ENCODE data around the gene TAB3. TPM values are rescaled to one million over a fixed set of nuclear protein-coding genes. Genes with fewer than 3 reads are reported as not detected.

TAB3 gene
- total RNA-seq, 1 experiment from 2014 or later: 22.0 TPM

DNA sequence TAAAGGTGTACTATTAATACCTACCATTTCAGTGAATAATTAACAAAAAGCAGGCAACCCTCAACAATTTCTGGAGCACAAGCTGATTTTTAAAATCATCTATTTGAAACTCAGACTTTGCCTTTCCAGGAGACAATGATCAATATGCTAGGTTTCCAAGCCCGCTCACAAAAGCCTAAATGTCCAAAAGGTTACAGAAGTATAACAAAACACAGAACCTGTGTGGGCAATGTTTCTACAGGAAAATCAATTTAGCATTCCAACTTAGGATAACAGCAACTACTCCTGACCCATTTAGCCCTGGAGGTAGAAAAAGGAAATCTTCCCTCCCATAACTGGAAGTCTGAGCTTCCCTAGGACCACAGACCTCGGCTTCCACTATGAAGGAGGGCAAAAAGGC is 3.9 kb downstream of the TAB3 start:
- no peak for DNase-seq (ENCODE audit: low read depth)

DNA sequence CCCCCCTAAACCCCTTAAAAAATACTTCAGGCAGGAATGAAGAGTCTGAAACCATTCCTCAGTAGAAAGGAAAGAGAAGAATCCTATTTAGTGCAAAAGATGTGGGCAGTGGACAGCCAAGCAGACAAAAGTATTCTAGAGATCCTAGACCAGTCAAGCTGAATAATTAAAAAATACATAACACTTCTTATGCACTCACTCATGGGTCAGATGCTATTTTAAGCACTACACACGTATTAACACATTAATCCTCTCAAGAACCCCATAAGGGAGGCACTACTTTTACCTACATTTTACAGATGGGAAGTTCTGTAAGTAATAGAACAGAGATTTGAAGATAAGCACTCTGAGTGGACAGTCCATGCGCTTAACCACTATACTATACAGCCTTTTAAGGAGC is 5.9 kb downstream of the TAB3 start:
- no peak for DNase-seq (ENCODE audit: low read depth)

- DNase-seq (ENCODE audit: low read depth): no peak
Observed at GRCh38 chrX:30881797-30882196, 7.3 kb downstream of the TAB3 start.

GRCh38 chrX:30881390-30881789 is 7.7 kb downstream of the TAB3 start:
- DNase-seq (ENCODE audit: low read depth): no peak

DNA sequence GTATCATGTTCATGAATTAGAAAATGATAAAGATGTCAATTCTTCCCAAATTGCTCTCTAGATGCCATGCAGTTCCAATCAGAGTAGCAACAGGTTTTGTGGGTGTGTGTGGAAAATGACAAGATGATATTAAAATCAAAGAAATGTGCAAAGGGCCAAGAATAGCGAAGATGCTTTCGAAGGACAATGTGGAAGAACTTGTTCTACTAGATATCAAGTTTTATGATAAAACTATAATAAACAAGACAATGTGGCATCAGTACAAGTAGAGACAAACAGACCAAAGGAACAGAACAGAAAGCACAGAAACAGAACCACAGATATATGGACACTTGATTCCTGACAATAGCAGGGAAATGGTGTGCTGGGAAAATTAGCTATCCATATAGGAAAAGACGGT is 9.0 kb downstream of the TAB3 start:
- DNase-seq (ENCODE audit: low read depth): no peak

GRCh38 chrX:30876367-30876766 is 12.7 kb downstream of the TAB3 start:
- DNase-seq (ENCODE audit: low read depth): no peak

DNA sequence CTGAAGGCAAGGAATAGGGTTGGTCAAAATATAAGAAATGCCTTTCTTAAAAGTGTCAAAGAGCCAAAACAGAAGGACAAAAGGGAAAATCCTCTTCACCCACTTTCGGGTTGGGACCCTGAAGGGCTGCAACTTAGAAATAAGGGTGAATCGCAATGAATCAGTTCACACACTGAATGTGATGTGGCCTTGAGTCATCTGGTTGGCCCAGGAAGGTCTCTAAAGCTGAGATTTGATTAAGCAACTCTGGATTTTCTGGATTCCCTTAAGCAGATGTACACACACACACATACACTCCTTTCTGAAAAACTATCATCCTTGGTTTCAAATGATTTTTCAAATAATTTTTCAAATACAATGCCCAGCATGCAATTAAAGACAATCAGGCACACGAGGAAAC is 13.1 kb downstream of the TAB3 start:
- DNase-seq (ENCODE audit: low read depth): peak; percentile 64

DNA sequence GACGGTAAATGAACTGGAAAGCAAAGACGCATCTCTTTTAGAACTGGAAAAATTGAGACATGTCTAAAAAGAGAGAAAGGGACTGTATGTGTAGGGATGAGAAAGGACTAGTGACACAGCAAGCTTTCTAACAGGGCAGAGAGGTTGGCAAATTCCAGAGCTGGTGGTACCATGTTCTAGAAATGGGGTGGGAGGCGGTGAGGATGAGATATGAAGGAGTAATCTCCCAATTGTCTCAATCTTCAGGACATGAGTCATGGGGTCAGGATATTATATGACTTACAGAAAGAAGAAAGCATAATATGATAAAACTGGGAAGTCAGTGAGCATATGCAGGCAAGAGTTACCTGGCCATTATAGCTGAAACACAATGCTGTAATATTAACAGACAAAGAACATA is 14.2 kb downstream of the TAB3 start:
- no peak for DNase-seq (ENCODE audit: low read depth)

DNA sequence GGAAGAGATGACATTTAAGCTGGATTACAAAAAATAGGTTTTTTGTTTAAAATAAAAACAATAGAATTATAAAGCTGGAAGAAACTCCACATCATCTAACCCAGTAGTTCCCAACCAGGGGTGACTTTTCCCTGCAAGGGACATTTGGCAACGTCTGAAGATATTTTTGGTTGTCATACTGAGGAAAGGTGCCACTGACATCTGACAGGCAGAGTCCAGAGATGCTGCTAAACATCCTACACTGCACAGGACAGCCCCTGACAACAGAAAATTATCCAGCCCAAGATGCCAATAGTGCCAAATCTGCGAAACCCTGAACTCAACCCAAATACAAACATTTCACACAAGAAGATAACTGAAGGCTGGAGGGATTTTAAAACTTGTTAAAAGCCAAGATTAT is 18.5 kb downstream of the TAB3 start:
- no peak for DNase-seq (ENCODE audit: low read depth)

- no peak for DNase-seq (ENCODE audit: low read depth)
Observed at GRCh38 chrX:30865612-30866011, 23.4 kb downstream of the TAB3 start.

DNA sequence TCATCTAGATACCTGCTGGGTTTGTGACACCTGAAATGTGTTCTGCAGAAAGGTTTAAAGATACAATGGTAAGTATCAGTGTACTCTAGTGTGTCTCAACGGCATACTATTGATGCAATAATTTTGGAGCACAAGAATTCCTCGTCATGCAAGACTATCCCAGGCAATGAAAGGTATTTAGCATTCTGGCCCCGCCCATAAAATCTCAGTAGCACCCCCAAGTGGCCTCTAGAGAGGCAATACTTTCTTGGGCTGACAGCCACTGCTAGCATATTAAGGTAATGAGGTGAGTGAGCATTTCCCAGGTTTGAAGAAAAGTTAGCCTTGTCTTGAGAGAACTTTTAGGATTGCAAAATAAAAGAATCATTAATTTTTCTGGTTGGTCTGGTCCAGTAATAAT is 24.0 kb downstream of the TAB3 start:
- DNase-seq (ENCODE audit: low read depth): no peak

- no peak for DNase-seq (ENCODE audit: low read depth)
Observed at GRCh38 chrX:30864383-30864785, 24.7 kb downstream of the TAB3 start.

DNA sequence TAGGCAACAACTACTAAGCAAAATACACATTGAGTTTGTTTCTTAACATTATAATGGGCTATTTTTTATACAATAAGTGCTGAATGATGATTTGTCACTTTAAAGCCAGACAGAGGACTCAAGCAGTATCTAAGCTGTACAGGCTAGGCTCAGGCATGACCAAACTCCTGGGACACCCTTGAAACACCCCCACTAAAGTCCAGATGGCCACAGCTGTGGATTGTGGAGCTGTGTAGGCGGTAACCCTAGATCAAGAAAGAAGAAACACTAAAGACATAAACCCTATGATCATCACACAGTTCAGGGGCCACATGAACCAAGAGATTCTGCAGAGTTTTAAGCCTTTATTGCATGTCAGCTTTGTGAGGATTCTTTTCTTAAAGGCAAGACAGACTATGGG is 25.1 kb downstream of the TAB3 start:
- no peak for DNase-seq (ENCODE audit: low read depth)

DNA sequence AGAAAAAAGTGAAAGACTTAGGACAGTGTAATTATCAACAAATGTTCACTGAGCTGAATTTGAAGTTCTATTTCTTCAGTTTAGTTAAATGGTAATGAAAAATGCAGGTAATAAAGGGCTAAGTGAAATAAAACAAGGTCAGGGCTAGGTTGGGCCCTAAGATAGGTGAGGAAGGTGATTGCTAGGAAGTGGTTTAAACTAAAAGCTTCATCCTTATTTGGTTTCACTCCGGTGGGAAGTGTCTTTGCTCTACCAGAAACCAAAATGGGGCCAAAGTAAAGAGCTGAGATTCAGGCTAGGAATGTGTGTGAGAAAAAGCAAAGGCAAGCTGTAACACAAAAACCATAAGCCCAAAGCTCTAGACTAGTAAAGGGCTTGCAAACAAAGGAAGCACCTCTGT is 31.0 kb downstream of the TAB3 start:
- DNase-seq (ENCODE audit: low read depth): no peak

DNA sequence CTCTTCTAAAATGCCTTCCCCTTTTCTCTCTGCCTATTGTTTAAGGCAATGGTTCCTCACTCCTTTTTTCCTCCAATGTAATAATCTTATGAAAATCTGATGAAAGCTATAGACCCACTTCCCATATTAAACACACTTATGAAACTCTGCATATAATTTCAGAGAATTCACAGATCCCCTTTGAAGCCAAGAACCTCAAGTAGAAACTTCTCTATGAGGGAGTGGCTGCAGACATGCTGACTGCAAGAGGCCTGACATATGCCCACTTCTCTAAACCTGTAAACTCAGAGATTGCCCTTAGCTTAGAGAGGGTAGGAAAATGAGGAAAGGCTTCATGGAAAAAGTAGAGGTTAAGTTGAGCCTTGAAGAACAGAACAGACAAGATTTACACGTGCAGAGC is 37.6 kb downstream of the TAB3 start:
- DNase-seq (ENCODE audit: low read depth): no peak

- DNase-seq (ENCODE audit: low read depth): no peak
Observed at GRCh38 chrX:30835373-30835772, 53.7 kb downstream of the TAB3 start.

DNA sequence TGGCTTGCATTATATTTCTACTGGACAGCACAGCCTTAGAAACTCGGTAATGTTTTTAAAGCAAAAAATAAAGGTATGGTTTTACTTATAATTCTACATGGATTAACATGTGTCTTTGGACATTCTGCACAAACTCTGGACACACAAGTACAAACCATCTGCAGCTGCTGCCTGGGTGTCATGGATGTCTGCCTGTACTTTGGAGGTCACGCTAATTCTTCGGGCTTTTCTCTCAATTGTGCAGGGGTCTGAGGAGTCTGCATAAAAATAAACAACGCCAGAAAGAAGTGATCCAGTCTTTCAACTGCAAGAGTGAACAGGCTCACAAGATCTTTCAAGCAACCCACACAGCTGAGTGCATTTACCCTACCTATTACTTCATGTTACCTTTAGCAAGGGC is 55.2 kb downstream of the TAB3 start:
- DNase-seq (ENCODE audit: low read depth): no peak

DNA sequence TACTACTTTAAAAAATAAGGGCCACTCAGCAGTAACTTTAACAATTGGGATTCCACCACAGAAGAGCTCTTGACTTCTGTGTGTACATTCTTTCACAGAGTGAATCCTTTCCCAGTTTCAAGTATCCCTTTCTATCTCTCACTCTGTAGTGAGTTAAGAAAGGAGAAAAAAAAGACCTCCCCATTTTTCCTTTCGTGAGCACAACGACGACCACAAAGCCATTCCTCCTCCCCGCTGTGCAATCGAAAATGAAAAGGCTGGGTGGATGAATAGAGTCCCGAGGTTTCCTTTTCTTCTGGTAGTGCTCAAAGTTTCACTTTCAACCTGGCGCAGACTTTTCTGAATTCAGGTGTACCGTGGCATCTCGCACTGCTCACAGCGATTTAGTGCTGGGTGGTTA is 58.0 kb downstream of the TAB3 start:
- no peak for DNase-seq (ENCODE audit: low read depth)

GRCh38 chrX:30830326-30830943 is 58.6 kb downstream of the TAB3 start:
- no peak for DNase-seq (ENCODE audit: low read depth)

- no peak for DNase-seq (ENCODE audit: low read depth)
Observed at GRCh38 chrX:30824275-30824674, 64.8 kb downstream of the TAB3 start.

- DNase-seq (ENCODE audit: low read depth): no peak
Observed at GRCh38 chrX:30822764-30823163, 66.3 kb downstream of the TAB3 start.

DNA sequence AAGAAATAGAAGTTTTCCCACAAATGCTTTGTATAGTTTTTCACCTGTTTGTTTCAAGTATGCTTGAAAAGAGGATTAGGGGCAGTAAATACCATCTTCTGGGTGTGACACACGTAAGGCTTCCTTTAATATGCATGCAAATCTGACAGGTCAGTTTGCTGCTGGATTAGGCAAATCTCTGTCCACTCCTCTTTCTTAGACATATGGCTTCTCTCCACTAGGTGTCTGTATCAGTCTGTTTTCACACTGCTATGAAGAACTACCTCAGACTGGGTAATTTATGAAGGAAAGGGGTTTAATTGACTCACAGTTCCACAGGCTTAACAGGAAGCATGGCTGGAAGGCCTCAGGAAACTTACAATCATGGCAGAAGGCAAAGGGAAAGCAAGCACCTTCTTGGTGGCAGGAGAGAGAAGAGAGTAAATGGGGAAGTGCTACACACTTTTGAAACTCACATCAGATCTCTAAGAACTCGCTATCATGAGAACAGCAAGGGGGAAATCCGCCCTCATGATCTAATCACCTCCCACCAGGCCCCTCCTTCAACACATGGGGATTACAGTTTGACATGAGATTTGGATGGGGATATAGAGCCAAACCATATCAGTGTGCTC is 66.9 kb downstream of the TAB3 start:
- DNase-seq (ENCODE audit: low read depth): no peak

- DNase-seq (ENCODE audit: low read depth): peak; percentile 4
Observed at GRCh38 chrX:30821116-30821515, 67.9 kb downstream of the TAB3 start.

DNA sequence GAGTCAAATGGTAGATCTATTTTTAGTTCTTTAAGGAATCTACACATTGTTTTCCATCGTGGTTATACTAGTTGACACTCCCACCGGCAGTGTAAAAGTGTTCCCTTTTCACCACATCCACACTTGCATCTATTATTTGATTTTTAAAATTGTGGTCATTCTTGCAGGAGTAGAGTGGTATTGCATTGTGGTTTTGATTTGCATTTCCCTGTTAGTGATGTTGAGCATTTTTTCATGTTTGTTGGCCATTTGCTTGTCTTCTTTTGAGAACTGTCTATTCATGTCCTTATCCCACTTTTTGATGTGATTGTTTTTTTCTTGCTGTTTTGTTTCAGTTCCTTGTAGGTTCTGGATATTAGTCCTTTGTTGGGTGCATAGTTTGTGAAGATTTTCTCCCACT is 70.0 kb downstream of the TAB3 start:
- DNase-seq (ENCODE audit: low read depth): no peak
